Epidermal melanocyte (primary cell): ENCODE results near the gene MTHFD1L.

ENCODE experiments used
- DNase-seq: peaks from one replicate; pipeline ENCODE4 v3.0.0; 2011; ENCODE audit warnings: low spot score; ENCODE audit not compliant: insufficient read length

MTHFD1L gene

GRCh38 chr6:151149793-151150192 is 284.3 kb downstream of the MTHFD1L start:
- DNase-seq: no peak
